GM06990 (cell line): ENCODE data around the gene PES1.

ENCODE experiments used
- DNase-seq: peaks from one replicate; pipeline ENCODE4 v3.0.0-alpha.2; 2011; ENCODE audit not compliant: insufficient read length; ENCODE audit errors: extremely low read depth
- H3K27me3 ChIP-seq: replicated peaks from 2 replicates; pipeline ENCODE4 v1.6.0; 2011; ENCODE audit warnings: low read length; ENCODE audit not compliant: control insufficient read depth, insufficient read depth
- H3K36me3 ChIP-seq: 2 replicates; pipeline ENCODE4 v1.5.1; 2011; ENCODE audit warnings: low read length; ENCODE audit not compliant: control insufficient read depth, insufficient read depth
- H3K4me3 ChIP-seq: replicated peaks from 2 replicates; pipeline ENCODE4 v1.5.1; 2011; ENCODE audit warnings: low read depth, mild to moderate bottlenecking, control low read depth, low read length
- TF ChIP-seq, protein P1 (sequence below): IDR thresholded peaks from 2 replicates; pipeline ENCODE4 v1.5.1; 2011; ENCODE audit warnings: low read length, control low read depth, mild to moderate bottlenecking, inconsistent platforms; ENCODE audit not compliant: insufficient read depth, poor library complexity, severe bottlenecking

The PES1 gene

GRCh38 chr22:30591588-30592359 is at the start of gene PES1:
TSS of gene PES1 (minus strand) at chr22:30591910. CDS start at chr22:30591833, 77 bp downstream.
- Histone ChIP-seq H3K27me3 (no peaks in the 10 kb centered on the region), H3K36me3 (peaks cover 18% of the 10 kb centered on the region), H3K4me3 (peak within 1 kb of the TSS; percentile 95)
- DNase-seq: peak; percentile 94
- TF ChIP-seq, protein P1, sequence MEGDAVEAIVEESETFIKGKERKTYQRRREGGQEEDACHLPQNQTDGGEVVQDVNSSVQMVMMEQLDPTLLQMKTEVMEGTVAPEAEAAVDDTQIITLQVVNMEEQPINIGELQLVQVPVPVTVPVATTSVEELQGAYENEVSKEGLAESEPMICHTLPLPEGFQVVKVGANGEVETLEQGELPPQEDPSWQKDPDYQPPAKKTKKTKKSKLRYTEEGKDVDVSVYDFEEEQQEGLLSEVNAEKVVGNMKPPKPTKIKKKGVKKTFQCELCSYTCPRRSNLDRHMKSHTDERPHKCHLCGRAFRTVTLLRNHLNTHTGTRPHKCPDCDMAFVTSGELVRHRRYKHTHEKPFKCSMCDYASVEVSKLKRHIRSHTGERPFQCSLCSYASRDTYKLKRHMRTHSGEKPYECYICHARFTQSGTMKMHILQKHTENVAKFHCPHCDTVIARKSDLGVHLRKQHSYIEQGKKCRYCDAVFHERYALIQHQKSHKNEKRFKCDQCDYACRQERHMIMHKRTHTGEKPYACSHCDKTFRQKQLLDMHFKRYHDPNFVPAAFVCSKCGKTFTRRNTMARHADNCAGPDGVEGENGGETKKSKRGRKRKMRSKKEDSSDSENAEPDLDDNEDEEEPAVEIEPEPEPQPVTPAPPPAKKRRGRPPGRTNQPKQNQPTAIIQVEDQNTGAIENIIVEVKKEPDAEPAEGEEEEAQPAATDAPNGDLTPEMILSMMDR: no peak

GRCh38 chr22:30640839-30641430 is 49.2 kb upstream of the PES1 start:
- H3K36me3 ChIP-seq: no peaks in the 10 kb centered on the region
- TF ChIP-seq, protein P1: no peak
- no peak for DNase-seq

GRCh38 chr22:30640361-30640760 is 48.7 kb upstream of the PES1 start:
- TF ChIP-seq, protein P1: no peak
- no peaks in the 10 kb centered on the region for H3K27me3 ChIP-seq
- no peak overlapping the region for H3K4me3 ChIP-seq
- no peaks in the 10 kb centered on the region for H3K36me3 ChIP-seq
- no peak for DNase-seq

More at GRCh38 chr22:30640839-30641430, 49.2 kb upstream of the PES1 start:
- H3K27me3 ChIP-seq: no peaks in the 10 kb centered on the region
- no peak overlapping the region for H3K4me3 ChIP-seq

GRCh38 chr22:30637701-30638114 is 46.0 kb upstream of the PES1 start:
- DNase-seq: no peak

GRCh38 chr22:30636226-30637077 is 44.7 kb upstream of the PES1 start:
- Histone ChIP-seq H3K4me3 (peak overlapping the region; percentile 60), H3K27me3 (no peaks in the 10 kb centered on the region), H3K36me3 (no peaks in the 10 kb centered on the region)
- no peak for DNase-seq
- TF ChIP-seq, protein P1: no peak

More at GRCh38 chr22:30637701-30638114, 46.0 kb upstream of the PES1 start:
- Histone ChIP-seq H3K27me3 (no peaks in the 10 kb centered on the region), H3K36me3 (no peaks in the 10 kb centered on the region), H3K4me3 (no peak overlapping the region)
- TF ChIP-seq, protein P1: no peak
